Lower leg skin (tissue), 4 donors: Measurements from ENCODE around the gene ATP5IF1. TPM values are rescaled to one million over a fixed set of nuclear protein-coding genes. Genes with fewer than 3 reads are reported as not detected.

ENCODE experiments used
- DNase-seq, 2 donors: peaks; one replicate each; pipeline ENCODE4 v3.0.0-alpha.2; 2019; ENCODE audit warnings: low spot score in 2 of 2
- H3K4me3 ChIP-seq: fragments of 200-600 bp; sonication (generic); 2 replicates; pipeline ENCODE4 v1.5.1; 2017; ENCODE audit warnings: mild to moderate bottlenecking, low read depth; ENCODE audit not compliant: poor library complexity, severe bottlenecking
- CTCF ChIP-seq, 3 donors: fragments of 450-650 bp; IDR thresholded peaks; one replicate each; pipeline ENCODE4 v1.5.1; 2016; ENCODE audit warnings: antibody characterized with exemption in 3 of 3, mild to moderate bottlenecking in 3 of 3, moderate library complexity in 2 of 3
- POLR2A ChIP-seq, 2 donors: fragments of 450-650 bp; IDR thresholded peaks; one replicate each; pipeline ENCODE4 v1.6.1; 2016 to 2017; ENCODE audit warnings: antibody characterized with exemption in 2 of 2, mild to moderate bottlenecking in 1 of 2, moderate library complexity in 1 of 2
- WGBS, 2 donors: methylation state at CpG; one replicate each; pipeline ENCODE4 v1.1.5; 2018; 5-methylcytosine and 5-hydroxymethylcytosine counted together
- intact Hi-C: fragments of 100-400 bp; cut with DNase I; formaldehyde crosslinking; loops from one replicate; pipeline ENCODE4 v1.15.0; 2023; ENCODE audit warnings: low total_unique reads
- total RNA-seq, 4 donors: library from RNA; depleted of rRNA; stranded (reverse); fragments of >200 nt; gene quantifications; one replicate each; pipeline ENCODE4 v1.1.0, GENCODE V29; 2016

Gene ATP5IF1
- total RNA-seq, 4 donors from 2014 or later: 125 to 326 (median 247) TPM

GRCh38 chr1:28232558-28233263 lies 3.2 kb upstream of the ATP5IF1 start, which contains the start of gene DNAJC8:
Gene DNAJC8 (minus strand): TSS chr1:28233029. CDS start chr1:28232998, 31 bp downstream.
- intact Hi-C loops: no loop called here
- DNase-seq: peak; percentile 97 to 99
- peak within 1 kb of the TSS; percentile 84 for H3K4me3 ChIP-seq
- WGBS, 2 donors: 0% methylated on average over 33 of the region's 40 CpGs
- no peak for TF ChIP-seq CTCF (IDR thresholded peaks at IDR 0.05)
- peak in 1 of 2 donors; percentile 56 for TF ChIP-seq POLR2A (IDR thresholded peaks at IDR 0.05)

- DNase-seq: peak in 1 of 2 donors; percentile 86
- intact Hi-C loops: no loop called here
- 63 to 66% methylated on average over 14 of the region's 14 CpGs for WGBS, 2 donors
- TF ChIP-seq CTCF (IDR thresholded peaks at IDR 0.05) (no peak), POLR2A (IDR thresholded peaks at IDR 0.05) (no peak)
- H3K4me3 ChIP-seq: no peak overlapping the region
Observed at GRCh38 chr1:28233264-28233606, 2.7 kb upstream of the ATP5IF1 start.

GRCh38 chr1:28236656-28237322 lies 865 bp downstream of the ATP5IF1 start:
- 11 to 12% methylated on average over 20 of the region's 20 CpGs for WGBS, 2 donors
- peak overlapping the region; percentile 86 for H3K4me3 ChIP-seq
- no peak for DNase-seq
- TF ChIP-seq CTCF (IDR thresholded peaks at IDR 0.05) (no peak), POLR2A (IDR thresholded peaks at IDR 0.05) (no peak)
- intact Hi-C loops: no loop called here

- DNase-seq: no peak
- no peak for TF ChIP-seq POLR2A (IDR thresholded peaks at IDR 0.05)
- no peak for TF ChIP-seq CTCF (IDR thresholded peaks at IDR 0.05)
- H3K4me3 ChIP-seq: no peak overlapping the region
- WGBS, 2 donors: 51 to 61% methylated on average over 2 of the region's 2 CpGs
- intact Hi-C loops: no loop called here
Observed at GRCh38 chr1:28239004-28239403, 3.1 kb downstream of the ATP5IF1 start.

- H3K4me3 ChIP-seq: no peak overlapping the region
- no peak for TF ChIP-seq POLR2A (IDR thresholded peaks at IDR 0.05)
- TF ChIP-seq CTCF (IDR thresholded peaks at IDR 0.05): no peak
- intact Hi-C loops: no loop called here
- 92 to 93% methylated on average over 4 of the region's 4 CpGs for WGBS, 2 donors
- no peak for DNase-seq
Observed at GRCh38 chr1:28240024-28240423, 4.1 kb downstream of the ATP5IF1 start.
